MCF 10A (cell line): ENCODE data around the gene PRG3. TPM values are rescaled to one million over a fixed set of nuclear protein-coding genes. Genes with fewer than 3 reads are reported as not detected.

Experiments
- BruUV-seq: library from RNA; stranded (reverse); fragments of 400-500 nt; replicated peaks from 2 replicates; lab custom pipeline; 2021; lab: Mats Ljungman, UMichigan
- CTCF ChIA-PET: fragments of 300-600 bp; sonication (Branson Sonifier 250); formaldehyde crosslinking; extraction: SDS; loops from one replicate; lab custom pipeline; 2021; ENCODE audit warnings: antibody characterized with exemption, inconsistent platforms; lab: Yijun Ruan, JAX
- POLR2A ChIA-PET: fragments of 300-600, 350-650 bp; sonication (Branson Sonifier 250); formaldehyde crosslinking; extraction: SDS; loops from one replicate; lab custom pipeline; 2020; ENCODE audit warnings: antibody characterized with exemption, inconsistent platforms; lab: Yijun Ruan, JAX
- DNase-seq: peaks from one replicate; pipeline ENCODE4 v3.0.0-alpha.2; 2018; ENCODE audit not compliant: unreplicated experiment
- H3K27ac Mint-ChIP-seq: one replicate; pipeline ENCODE4 v1.8.0; 2022; ENCODE audit warnings: mild to moderate bottlenecking, low read depth, mixed read lengths; ENCODE audit not compliant: unreplicated experiment
- H3K27me3 Mint-ChIP-seq: one replicate; pipeline ENCODE4 v1.8.0; 2022; ENCODE audit warnings: mixed read lengths; ENCODE audit not compliant: insufficient read depth, unreplicated experiment
- H3K36me3 Mint-ChIP-seq: one replicate; pipeline ENCODE4 v1.8.0; 2022; ENCODE audit warnings: mild to moderate bottlenecking, moderate library complexity, mixed read lengths; ENCODE audit not compliant: insufficient read depth, unreplicated experiment
- H3K4me1 Mint-ChIP-seq: one replicate; pipeline ENCODE4 v1.8.0; 2022; ENCODE audit warnings: mixed read lengths; ENCODE audit not compliant: insufficient read depth, unreplicated experiment
- H3K4me3 Mint-ChIP-seq: one replicate; pipeline ENCODE4 v1.8.0; 2022; ENCODE audit warnings: mild to moderate bottlenecking, moderate library complexity, mixed read lengths; ENCODE audit not compliant: unreplicated experiment
- H3K9me3 Mint-ChIP-seq: one replicate; pipeline ENCODE4 v1.8.0; 2022; ENCODE audit warnings: mixed read lengths; ENCODE audit not compliant: unreplicated experiment
- intact Hi-C: fragments of 100-400 bp; cut with micrococcal nuclease; formaldehyde crosslinking; loops from 2 replicates; pipeline ENCODE4 v1.14.1; 2022
- total RNA-seq: library from RNA; stranded (reverse); gene quantifications from 2 replicates; pipeline ENCODE4 v1.2.3, GENCODE V29; 2022
- TF ChIP-seq, protein P1 (sequence below): fragments of 200-600 bp; IDR thresholded peaks from one replicate; pipeline ENCODE4 v1.8.0; 2022; ENCODE audit warnings: antibody characterized with exemption, mild to moderate bottlenecking; ENCODE audit not compliant: unreplicated experiment

PRG3 gene
- total RNA-seq, 1 experiment from 2014 or later: not detected

- ChIA-PET CTCF (interaction anchor here (0.5 to 7.0 kb wide), 36 partner anchors 10 to 1273 kb away, joined by 3 to 84 read pairs (median 4); partner anchors contain the start of genes P2RX3, TIMM10 and YPEL4), POLR2A (interaction anchor here (0.8 kb wide), 1 partner anchor 25 kb away, joined by 4 read pairs; the partner anchor contains the start of gene TNKS1BP1)
- H3K36me3 Mint-ChIP-seq: no peaks in the 10 kb centered on the region
- intact Hi-C loops: loop anchor here (5.0 kb wide), 4 partner anchors 218 to 1163 kb away; partner anchors contain the start of gene UBE2L6
- BruUV-seq: no TSS peak
- no peaks in the 10 kb centered on the region for H3K27me3 Mint-ChIP-seq
- H3K27ac Mint-ChIP-seq: no peak overlapping the region
- TF ChIP-seq, protein P1, sequence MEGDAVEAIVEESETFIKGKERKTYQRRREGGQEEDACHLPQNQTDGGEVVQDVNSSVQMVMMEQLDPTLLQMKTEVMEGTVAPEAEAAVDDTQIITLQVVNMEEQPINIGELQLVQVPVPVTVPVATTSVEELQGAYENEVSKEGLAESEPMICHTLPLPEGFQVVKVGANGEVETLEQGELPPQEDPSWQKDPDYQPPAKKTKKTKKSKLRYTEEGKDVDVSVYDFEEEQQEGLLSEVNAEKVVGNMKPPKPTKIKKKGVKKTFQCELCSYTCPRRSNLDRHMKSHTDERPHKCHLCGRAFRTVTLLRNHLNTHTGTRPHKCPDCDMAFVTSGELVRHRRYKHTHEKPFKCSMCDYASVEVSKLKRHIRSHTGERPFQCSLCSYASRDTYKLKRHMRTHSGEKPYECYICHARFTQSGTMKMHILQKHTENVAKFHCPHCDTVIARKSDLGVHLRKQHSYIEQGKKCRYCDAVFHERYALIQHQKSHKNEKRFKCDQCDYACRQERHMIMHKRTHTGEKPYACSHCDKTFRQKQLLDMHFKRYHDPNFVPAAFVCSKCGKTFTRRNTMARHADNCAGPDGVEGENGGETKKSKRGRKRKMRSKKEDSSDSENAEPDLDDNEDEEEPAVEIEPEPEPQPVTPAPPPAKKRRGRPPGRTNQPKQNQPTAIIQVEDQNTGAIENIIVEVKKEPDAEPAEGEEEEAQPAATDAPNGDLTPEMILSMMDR: peak; percentile 76
- peak; percentile 52 for DNase-seq
- no peak overlapping the region for H3K4me3 Mint-ChIP-seq
- no peaks in the 10 kb centered on the region for H3K4me1 Mint-ChIP-seq
- H3K9me3 Mint-ChIP-seq: no peaks in the 10 kb centered on the region
These were observed 31.3 kb downstream of the PRG3 start for GRCh38 chr11:57349491-57350274.

DNA sequence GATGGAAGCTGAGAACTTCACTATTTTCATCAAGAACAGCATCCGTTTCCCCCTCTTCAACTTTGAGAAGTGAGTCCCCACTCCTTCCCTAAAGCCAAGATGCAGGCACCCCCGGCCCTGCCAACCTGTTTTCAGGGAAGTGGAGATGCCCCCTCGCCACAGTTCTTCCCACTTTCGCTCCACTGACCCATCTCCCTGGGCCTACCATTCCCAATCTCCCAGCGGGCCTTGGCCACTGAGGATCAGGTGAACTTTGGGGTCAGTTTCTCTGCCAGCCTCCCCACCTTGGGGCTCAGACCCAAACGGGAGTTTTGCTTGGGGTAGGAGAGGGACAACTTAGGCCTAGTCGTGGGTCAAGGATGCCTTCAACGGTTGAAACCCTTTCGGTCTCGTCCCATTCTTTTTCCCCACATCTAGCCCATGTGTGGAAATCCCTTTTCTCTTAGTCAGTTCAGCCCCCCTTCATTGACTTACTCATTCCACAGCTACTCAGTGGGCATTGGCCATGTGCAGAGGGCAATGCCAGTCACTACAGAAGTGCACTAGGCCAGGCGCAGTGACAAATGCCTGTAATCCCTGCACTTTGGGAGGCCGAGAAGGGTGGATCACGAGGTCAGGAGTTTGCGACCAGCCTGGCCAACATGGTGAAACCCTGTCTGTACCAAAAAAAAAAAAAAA, 32.2 kb downstream of the PRG3 start:
- CTCF ChIA-PET: interaction anchor here (0.6 to 7.0 kb wide), 24 partner anchors 11 to 1274 kb away, joined by 3 to 84 read pairs (median 4); partner anchors contain the start of genes P2RX3, TIMM10 and YPEL4
- Mint-ChIP-seq H3K36me3 (no peaks in the 10 kb centered on the region), H3K4me1 (no peaks in the 10 kb centered on the region), H3K4me3 (no peak overlapping the region), H3K9me3 (no peaks in the 10 kb centered on the region), H3K27ac (no peak overlapping the region), H3K27me3 (no peaks in the 10 kb centered on the region)
- intact Hi-C loops: loop anchor here (5.0 kb wide), 4 partner anchors 219 to 1164 kb away; partner anchors contain the start of gene UBE2L6
- POLR2A ChIA-PET: no interaction called here
- BruUV-seq: no TSS peak
- TF ChIP-seq, protein P1: no peak
- DNase-seq: no peak

DNA sequence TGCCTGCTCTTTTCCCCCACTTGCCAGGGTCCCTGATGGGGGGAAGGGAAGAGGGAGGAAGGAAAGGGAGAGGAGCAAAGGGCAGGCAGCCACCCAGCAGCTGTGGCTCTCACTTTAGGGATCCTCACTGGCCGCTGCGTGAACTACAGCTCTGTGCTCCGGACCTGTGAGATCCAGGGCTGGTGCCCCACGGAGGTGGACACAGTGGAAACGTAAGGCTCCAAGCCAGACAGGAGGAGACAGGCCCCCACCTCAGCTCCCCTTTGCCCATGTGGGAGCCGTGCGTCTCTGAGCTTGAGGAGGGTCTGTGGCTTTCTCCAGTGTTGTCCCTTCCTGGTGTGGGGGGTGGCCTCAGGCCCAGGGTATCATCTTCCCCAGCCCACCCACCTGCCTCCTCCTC, 32.9 kb downstream of the PRG3 start:
- Mint-ChIP-seq H3K27me3 (no peaks in the 10 kb centered on the region), H3K4me1 (no peaks in the 10 kb centered on the region), H3K36me3 (no peaks in the 10 kb centered on the region), H3K27ac (no peak overlapping the region), H3K4me3 (no peak overlapping the region), H3K9me3 (no peaks in the 10 kb centered on the region)
- DNase-seq: no peak
- intact Hi-C loops: loop anchor here (5.0 kb wide), 4 partner anchors 219 to 1164 kb away; partner anchors contain the start of gene UBE2L6
- CTCF ChIA-PET: interaction anchor here (0.6 to 7.0 kb wide), 16 partner anchors 11 to 1185 kb away, joined by 3 to 84 read pairs (median 4); partner anchors contain the start of gene TIMM10
- BruUV-seq: no TSS peak
- TF ChIP-seq, protein P1: no peak
- POLR2A ChIA-PET: no interaction called here
